Caki2 (cell line): ENCODE data around the gene CALN1. TPM values are rescaled to one million over a fixed set of nuclear protein-coding genes. Genes with fewer than 3 reads are reported as not detected.
"Not testable (repeated sequence)": the region's sequence is repeated elsewhere in the genome, so short reads cannot be mapped to it uniquely, and the experiment has no call there.

Experiments
- DNase-seq: peaks from one replicate; pipeline ENCODE4 v3.0.0-alpha.2; 2015; ENCODE audit warnings: low read depth
- in situ Hi-C: cut with HindIII; loops from 2 replicates; pipeline ENCODE4 v1.10.0; 2016; ENCODE audit warnings: low sequenced_read_pairs, low pct_unique_long_range_greater_than_20kb, mixed read lengths
- total RNA-seq: library from RNA; depleted of rRNA; stranded (reverse); fragments of >200 nt; shearing (Covaris generic); gene quantifications from 2 replicates; pipeline ENCODE4 v1.2.3, GENCODE V29; 2014; ENCODE audit warnings: low replicate concordance

Gene CALN1
- total RNA-seq, 1 experiment from 2014 or later: not detected

GRCh38 chr7:71991586-71991985 is 420.6 kb downstream of the CALN1 start:
- no peak for DNase-seq
- in situ Hi-C loops: no loop called here

DNA sequence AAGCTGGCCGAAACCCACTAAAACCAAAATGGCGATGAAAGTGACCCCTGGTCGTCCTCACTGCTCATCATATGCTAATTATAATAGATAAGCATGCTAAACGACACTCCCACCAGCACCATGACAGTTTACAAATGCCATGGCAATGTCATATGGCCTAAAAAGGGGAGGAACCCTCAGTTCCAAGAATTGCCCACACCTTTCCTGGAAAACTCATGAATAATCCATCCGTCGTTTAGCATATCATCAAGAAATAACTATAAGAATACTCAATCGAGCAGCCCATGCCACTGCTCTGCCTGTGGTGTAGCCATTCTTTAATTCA is 422.0 kb downstream of the CALN1 start:
- DNase-seq: no peak
- in situ Hi-C loops: no loop called here

GRCh38 chr7:71988201-71988600 is 423.9 kb downstream of the CALN1 start:
- in situ Hi-C loops: no loop called here

GRCh38 chr7:71987200-71987767 is 424.9 kb downstream of the CALN1 start:
- DNase-seq: no peak
- in situ Hi-C loops: no loop called here

More at GRCh38 chr7:71988201-71988600, 423.9 kb downstream of the CALN1 start:
- DNase-seq: no peak

- DNase-seq: no peak
- in situ Hi-C loops: no loop called here
These were observed 427.8 kb downstream of the CALN1 start for GRCh38 chr7:71984348-71984747.

- DNase-seq: no peak
- in situ Hi-C loops: no loop called here
These were observed 429.3 kb downstream of the CALN1 start for GRCh38 chr7:71982851-71983250.

GRCh38 chr7:71976645-71977044 is 435.5 kb downstream of the CALN1 start:
- in situ Hi-C loops: no loop called here
- DNase-seq: no peak

GRCh38 chr7:71974611-71975010 is 437.5 kb downstream of the CALN1 start:
- in situ Hi-C loops: no loop called here
- DNase-seq: no peak

DNA sequence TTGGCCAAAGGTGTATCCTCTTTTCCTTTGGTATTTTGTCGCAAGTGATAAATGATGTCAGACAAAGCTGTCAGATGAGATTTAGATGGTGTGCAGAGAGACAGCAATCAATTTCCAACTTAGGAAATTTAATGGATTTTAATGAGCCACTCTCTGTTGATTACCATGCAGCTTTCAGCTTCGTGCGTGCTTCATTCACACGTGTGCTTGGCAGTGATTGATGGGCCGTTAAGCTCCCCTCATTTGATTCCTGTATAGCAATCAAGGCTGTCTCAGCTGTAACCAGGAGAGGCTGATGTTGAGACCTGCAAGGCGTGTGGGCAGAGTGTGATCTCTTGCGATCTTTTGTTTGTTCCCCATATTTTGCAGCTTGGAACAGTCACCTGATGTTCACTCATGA is 439.6 kb downstream of the CALN1 start:
- in situ Hi-C loops: no loop called here
- no peak for DNase-seq

DNA sequence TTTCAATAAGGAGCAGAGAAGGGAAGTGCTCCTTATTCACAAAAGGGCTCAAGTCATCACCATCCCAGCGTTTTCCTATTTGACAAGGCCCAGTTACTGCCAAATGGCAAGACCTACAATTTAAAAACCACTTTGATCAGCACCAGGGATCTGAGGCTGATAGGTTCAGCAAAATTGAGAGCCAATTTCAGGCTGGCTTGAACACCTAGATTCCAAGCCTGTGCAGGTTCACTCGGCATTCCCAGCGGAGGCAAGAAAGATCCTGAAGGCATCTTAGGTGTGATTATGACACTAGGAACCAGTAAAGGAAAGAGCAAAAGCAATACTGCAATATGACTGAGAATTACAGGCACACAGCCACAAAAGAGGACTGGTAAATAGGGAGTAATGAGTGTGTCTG is 441.4 kb downstream of the CALN1 start:
- in situ Hi-C loops: no loop called here
- no peak for DNase-seq

DNA sequence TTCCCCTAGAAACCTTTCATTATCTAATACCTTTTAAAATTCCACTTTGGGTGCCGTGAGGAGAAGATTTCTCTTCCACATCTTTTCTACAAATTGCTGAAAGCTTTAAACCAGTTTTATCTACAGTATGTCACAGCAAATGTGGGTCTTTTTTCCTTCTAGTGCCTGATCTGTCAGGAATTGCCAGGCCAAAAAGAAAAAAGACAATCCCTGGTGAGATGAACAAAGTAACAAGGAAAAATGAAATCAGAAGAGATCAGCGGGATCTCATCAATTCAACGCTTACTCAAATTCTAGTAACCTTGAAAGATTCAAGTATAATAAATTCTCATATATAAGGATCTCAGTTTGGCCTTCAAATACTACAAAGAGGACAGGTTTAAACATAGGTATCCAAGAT is 449.5 kb downstream of the CALN1 start:
- no peak for DNase-seq
- in situ Hi-C loops: no loop called here

GRCh38 chr7:71961283-71961682 is 450.9 kb downstream of the CALN1 start:
- in situ Hi-C loops: no loop called here
- no peak for DNase-seq

- in situ Hi-C loops: no loop called here
- DNase-seq: no peak
These were observed 470.0 kb downstream of the CALN1 start for GRCh38 chr7:71942115-71942514.

GRCh38 chr7:71937840-71938371 is 474.2 kb downstream of the CALN1 start:
- in situ Hi-C loops: no loop called here
- DNase-seq: no peak

- DNase-seq: no peak
- in situ Hi-C loops: no loop called here
These were observed 476.5 kb downstream of the CALN1 start for GRCh38 chr7:71935674-71936073.

DNA sequence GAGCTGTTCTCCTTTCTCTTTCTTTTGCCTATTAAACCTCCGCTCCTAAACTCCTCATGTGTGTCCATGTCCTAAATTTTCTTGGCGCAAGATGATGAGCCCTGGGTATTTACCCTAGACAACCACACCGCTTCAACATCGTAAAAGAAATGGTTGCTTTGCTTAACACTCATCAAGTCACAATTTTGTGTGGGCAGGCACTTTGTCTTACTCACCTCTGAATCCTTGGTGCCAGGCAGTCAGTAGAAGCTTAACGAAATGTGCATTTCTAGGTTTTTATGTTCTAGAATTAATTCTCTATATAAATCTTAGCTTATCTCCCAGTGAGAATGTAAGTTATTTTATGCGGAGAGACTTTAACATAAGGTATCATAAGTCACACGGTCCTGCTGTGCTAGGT is 478.7 kb downstream of the CALN1 start:
- in situ Hi-C loops: no loop called here
- DNase-seq: no peak

DNA sequence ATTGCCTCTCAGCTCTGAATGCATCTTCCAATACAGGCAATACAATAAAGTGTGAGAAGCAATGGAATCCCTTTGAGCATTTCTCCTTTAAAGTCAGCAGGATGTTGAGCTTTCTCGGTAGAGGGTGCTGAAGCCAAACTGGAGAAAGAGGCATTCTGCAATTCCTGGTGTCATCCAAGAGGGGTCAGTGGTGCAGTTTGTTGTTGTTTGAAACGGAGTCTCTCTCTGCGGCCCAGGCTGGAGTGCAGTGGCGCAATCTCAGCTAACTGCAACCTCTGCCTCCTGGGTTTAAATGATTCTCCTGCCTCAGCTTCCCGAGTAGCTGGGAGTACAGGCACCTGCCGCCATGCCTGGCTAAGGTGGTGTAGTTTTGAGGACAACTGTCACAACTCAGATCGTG is 486.5 kb downstream of the CALN1 start:
- in situ Hi-C loops: no loop called here
- DNase-seq: no peak

- in situ Hi-C loops, DNase-seq: not testable (repeated sequence)
These were observed 497.9 kb downstream of the CALN1 start for GRCh38 chr7:71914204-71914603.

GRCh38 chr7:71912476-71912875 is 499.7 kb downstream of the CALN1 start:
- DNase-seq: no peak
- in situ Hi-C loops: no loop called here

DNA sequence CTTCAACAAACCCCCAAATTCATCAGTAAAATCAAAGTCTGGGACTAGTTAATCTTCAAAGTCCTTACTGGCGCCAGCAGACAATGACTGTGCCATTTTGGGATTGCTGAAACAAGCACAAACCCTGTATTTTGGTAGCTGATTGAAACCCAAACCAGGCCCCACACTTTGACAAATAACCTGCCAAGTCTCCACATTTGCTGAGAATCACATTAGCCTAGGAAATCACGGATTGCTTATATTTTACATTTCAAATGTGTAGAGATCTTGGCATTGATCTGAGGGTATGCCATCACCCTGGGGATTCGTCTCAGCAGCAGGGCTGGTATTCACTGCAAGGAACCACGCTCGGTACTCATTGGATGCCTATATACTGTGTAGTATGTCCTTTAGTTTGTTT is 501.1 kb downstream of the CALN1 start:
- no peak for DNase-seq
- in situ Hi-C loops: no loop called here

DNA sequence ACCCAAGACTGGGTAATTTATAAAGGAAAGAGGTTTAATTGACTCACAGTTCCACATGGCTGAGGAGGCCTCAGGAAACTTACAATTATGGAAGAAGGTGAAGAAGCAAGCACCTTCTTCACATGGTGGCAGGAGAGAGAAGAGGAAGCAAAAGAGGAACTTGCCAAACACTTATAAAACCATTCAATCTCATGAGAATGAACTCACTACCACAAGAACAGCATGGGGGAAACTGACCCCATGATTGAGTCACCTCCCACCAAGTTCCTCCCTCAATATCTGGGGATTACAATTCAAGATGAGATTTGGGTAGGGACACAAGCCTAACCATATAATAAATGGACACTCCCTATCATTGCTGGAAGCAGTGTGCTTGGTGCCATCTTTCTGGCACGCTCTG is 506.3 kb downstream of the CALN1 start:
- in situ Hi-C loops: no loop called here
- DNase-seq: no peak
